Keratinocyte (primary cell): ENCODE results near the gene CACUL1. TPM values are rescaled to one million over a fixed set of nuclear protein-coding genes. Genes with fewer than 3 reads are reported as not detected.

Experiments used
- DNase-seq: peaks from one replicate; pipeline ENCODE4 v3.0.0-alpha.2; 2011; ENCODE audit warnings: low read depth, missing footprints, low spot score
- FAIRE-seq: peaks from 2 replicates; lab custom pipeline; 2011; peaks lifted over from hg19 to GRCh38; lab: Jason Lieb, UNC
- H2AFZ ChIP-seq: 2 replicates; pipeline ENCODE4 v1.6.0; 2012; ENCODE audit warnings: low read length, control low read depth, inconsistent platforms; ENCODE audit not compliant: control insufficient read depth
- H3K27ac ChIP-seq: 2 replicates; pipeline ENCODE4 v1.5.1; 2011; ENCODE audit warnings: low read length; ENCODE audit not compliant: control insufficient read depth, insufficient read depth
- H3K27me3 ChIP-seq: 3 replicates; pipeline ENCODE4 v1.6.0; 2011; ENCODE audit warnings: low read length; ENCODE audit not compliant: control insufficient read depth, insufficient read depth; ENCODE audit errors: extremely low read depth
- H3K36me3 ChIP-seq, 2 experiments: 2 replicates in 1 of 2; 3 replicates in 1 of 2; pipeline ENCODE4 v1.5.1; 2011; ENCODE audit warnings: low read length in 2 of 2, mild to moderate bottlenecking in 1 of 2; ENCODE audit not compliant: control insufficient read depth in 2 of 2, insufficient read depth in 2 of 2; ENCODE audit errors: extremely low read depth in 1 of 2
- H3K4me1 ChIP-seq: 3 replicates; pipeline ENCODE4 v1.5.1; 2011; ENCODE audit warnings: low read length; ENCODE audit not compliant: control insufficient read depth, insufficient read depth; ENCODE audit errors: extremely low read depth
- H3K4me2 ChIP-seq: 3 replicates; pipeline ENCODE4 v1.6.0; 2011; ENCODE audit warnings: low read depth, low read length; ENCODE audit not compliant: control insufficient read depth, insufficient read depth; ENCODE audit errors: extremely low read depth
- H3K4me3 ChIP-seq, 3 experiments: fragments of 200-600 bp in 1 of 3; sonication (generic) in 1 of 3; 2 replicates in 2 of 3; 3 replicates in 1 of 3; pipeline ENCODE4 v1.5.1; 2011 to 2016; ENCODE audit warnings: low read length in 3 of 3, mild to moderate bottlenecking in 3 of 3, control low read depth in 2 of 3, inconsistent platforms in 1 of 3, low read depth in 1 of 3, mixed read lengths in 1 of 3, mixed run types in 1 of 3, moderate library complexity in 1 of 3; ENCODE audit not compliant: control insufficient read depth in 2 of 3, insufficient read depth in 2 of 3; ENCODE audit errors: extremely low read depth in 1 of 3
- H3K79me2 ChIP-seq: 2 replicates; pipeline ENCODE4 v1.6.0; 2012; ENCODE audit warnings: low read length; ENCODE audit not compliant: control insufficient read depth, insufficient read depth
- H3K9ac ChIP-seq: 3 replicates; pipeline ENCODE4 v1.6.0; 2011; ENCODE audit warnings: low read length; ENCODE audit not compliant: control insufficient read depth, insufficient read depth; ENCODE audit errors: extremely low read depth
- H3K9me1 ChIP-seq: 3 replicates; pipeline ENCODE4 v1.6.0; 2011; ENCODE audit warnings: low read length; ENCODE audit not compliant: control insufficient read depth, insufficient read depth; ENCODE audit errors: extremely low read depth
- H3K9me3 ChIP-seq: 2 replicates; pipeline ENCODE4 v1.5.1; 2012; ENCODE audit warnings: low read depth, low read length; ENCODE audit not compliant: control insufficient read depth
- H4K20me1 ChIP-seq: 3 replicates; pipeline ENCODE4 v1.6.0; 2011; ENCODE audit warnings: low read length; ENCODE audit not compliant: control insufficient read depth, insufficient read depth; ENCODE audit errors: extremely low read depth
- EZH2 ChIP-seq: IDR thresholded peaks from one replicate; pipeline ENCODE4 v1.6.1; 2012; ENCODE audit warnings: inconsistent platforms, mild to moderate bottlenecking, low read length, moderate library complexity
- dilution Hi-C: fragments of 300-500 bp; cut with MboI; formaldehyde crosslinking; loops from one replicate; pipeline ENCODE4 v1.7.0; 2020; ENCODE audit warnings: low sequenced_read_pairs; ENCODE audit not compliant: extremely low pct_ligation_motif_present
- polyA plus RNA-seq, 5 experiments: library from polyadenylated mRNA; depleted of rRNA in 3 of 5; stranded (reverse) in 3 of 5; stranded (forward) in 1 of 5; unstranded in 1 of 5; fragments of >200 nt; gene quantifications; 1 replicate in 1 of 5; 2 replicates in 3 of 5; 3 replicates in 1 of 5; pipeline versions ENCODE4 v1.2.1 to v1.2.3, GENCODE V29; 2011 to 2012; ENCODE audit warnings: missing spikeins in 2 of 5, low read depth in 1 of 5, low replicate concordance in 1 of 5
- TF ChIP-seq, protein P1 (sequence below), 3 experiments: IDR thresholded peaks in 1 of 3; conservative IDR thresholded peaks in 1 of 3; optimal IDR thresholded peaks in 1 of 3; 2 replicates in 2 of 3; 3 replicates in 1 of 3; pipeline versions ENCODE3 to v1.5.1; 2011; ENCODE audit warnings: low read length in 3 of 3, mild to moderate bottlenecking in 3 of 3, moderate library complexity in 2 of 3, control low read depth in 1 of 3, inconsistent platforms in 1 of 3; ENCODE audit not compliant: insufficient read depth in 2 of 3; ENCODE audit errors: extremely low read depth in 1 of 3

Gene CACUL1
- polyA plus RNA-seq, 1 donor (not counting 4 experiments of a cell fraction or from before 2014, with no cell fraction given), result 36.5 TPM

DNA sequence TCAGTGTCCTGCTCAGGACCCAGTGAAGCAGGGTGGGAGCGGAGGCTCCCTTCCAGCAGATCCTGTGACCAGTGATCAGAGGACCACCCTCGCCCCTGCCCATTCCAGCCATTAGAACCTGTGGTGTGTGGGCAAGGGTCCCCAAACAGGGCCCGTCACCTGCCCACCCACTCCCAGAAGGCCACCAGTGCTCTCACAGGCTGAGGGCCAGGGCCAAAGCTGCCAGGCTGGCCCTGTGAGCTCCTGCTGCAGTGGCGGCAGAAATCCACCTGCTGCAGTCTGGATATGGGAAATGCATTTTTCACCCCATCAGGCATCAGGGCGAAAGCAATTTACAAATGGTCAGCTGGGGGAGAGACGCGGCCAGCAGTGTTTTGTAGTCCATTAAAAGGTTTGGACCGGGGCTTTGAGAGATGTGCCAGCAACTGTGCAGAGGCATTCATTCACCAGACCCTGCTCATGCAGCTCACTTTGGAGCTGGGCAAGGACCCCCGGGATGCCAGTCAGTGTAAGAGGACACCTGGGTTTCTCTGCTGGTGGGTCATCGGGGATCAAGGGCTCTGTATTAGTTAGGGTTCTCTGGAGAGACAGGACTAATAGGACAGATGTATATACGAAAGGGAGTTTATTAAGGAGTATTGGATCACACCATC is 84.2 kb downstream of the CACUL1 start:
- Histone ChIP-seq H3K79me2 (no peaks in the 10 kb centered on the region), H3K27me3 (no peaks in the 10 kb centered on the region), H2AFZ (no peak overlapping the region), H3K36me3 (peaks cover 3% of the 10 kb centered on the region in 2 experiments), H3K9ac (no peak overlapping the region), H3K4me2 (no peak overlapping the region), H3K4me3 (no peak overlapping the region), H4K20me1 (no peaks in the 10 kb centered on the region), H3K4me1 (no peaks in the 10 kb centered on the region), H3K9me3 (no peaks in the 10 kb centered on the region), H3K27ac (no peak overlapping the region), H3K9me1 (no peaks in the 10 kb centered on the region)
- no peak for FAIRE-seq
- no peak for TF ChIP-seq EZH2
- TF ChIP-seq, protein P1, sequence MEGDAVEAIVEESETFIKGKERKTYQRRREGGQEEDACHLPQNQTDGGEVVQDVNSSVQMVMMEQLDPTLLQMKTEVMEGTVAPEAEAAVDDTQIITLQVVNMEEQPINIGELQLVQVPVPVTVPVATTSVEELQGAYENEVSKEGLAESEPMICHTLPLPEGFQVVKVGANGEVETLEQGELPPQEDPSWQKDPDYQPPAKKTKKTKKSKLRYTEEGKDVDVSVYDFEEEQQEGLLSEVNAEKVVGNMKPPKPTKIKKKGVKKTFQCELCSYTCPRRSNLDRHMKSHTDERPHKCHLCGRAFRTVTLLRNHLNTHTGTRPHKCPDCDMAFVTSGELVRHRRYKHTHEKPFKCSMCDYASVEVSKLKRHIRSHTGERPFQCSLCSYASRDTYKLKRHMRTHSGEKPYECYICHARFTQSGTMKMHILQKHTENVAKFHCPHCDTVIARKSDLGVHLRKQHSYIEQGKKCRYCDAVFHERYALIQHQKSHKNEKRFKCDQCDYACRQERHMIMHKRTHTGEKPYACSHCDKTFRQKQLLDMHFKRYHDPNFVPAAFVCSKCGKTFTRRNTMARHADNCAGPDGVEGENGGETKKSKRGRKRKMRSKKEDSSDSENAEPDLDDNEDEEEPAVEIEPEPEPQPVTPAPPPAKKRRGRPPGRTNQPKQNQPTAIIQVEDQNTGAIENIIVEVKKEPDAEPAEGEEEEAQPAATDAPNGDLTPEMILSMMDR (optimal IDR thresholded peaks at IDR 0.05 in 1 of 3, IDR thresholded peaks at IDR 0.05 in 1 of 3, conservative IDR thresholded peaks at IDR 0.05 in 1 of 3; ENCODE audit: extremely low read depth in 1 of 3, insufficient read depth in 2 of 3, low read length in 3 of 3), result no peak
- dilution Hi-C loops, result no loop called here
- DNase-seq, result no peak

DNA sequence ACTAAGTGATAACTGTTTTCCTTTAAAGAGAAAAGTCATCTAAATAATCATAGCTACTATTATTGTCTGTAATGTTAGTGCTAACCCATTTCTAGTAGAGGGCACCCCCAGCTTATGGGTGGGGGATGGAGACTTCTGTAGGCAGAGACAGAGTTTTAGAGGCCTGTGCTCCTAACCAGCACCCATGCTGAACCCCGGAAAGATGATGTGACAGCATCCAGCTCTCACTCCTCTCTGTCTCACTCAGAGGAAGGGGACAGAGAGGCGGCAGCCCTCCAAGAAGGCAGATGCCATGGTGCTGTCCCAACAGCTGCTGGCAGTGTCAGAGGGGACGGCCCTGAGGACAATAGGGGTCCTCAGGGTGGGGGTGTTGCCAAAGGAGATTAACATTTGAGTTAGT is 84.9 kb downstream of the CACUL1 start:
- no peaks in the 10 kb centered on the region for H3K79me2 ChIP-seq
- DNase-seq (no peak), FAIRE-seq (no peak)
- no peaks in the 10 kb centered on the region for H3K4me1 ChIP-seq
- H3K9me3 ChIP-seq, result no peaks in the 10 kb centered on the region
- no peak for TF ChIP-seq EZH2
- TF ChIP-seq, protein P1 (optimal IDR thresholded peaks at IDR 0.05 in 1 of 3, IDR thresholded peaks at IDR 0.05 in 1 of 3, conservative IDR thresholded peaks at IDR 0.05 in 1 of 3; ENCODE audit: extremely low read depth in 1 of 3, insufficient read depth in 2 of 3, low read length in 3 of 3), result no peak
- no peaks in the 10 kb centered on the region for H3K27me3 ChIP-seq
- H3K4me3 ChIP-seq, result no peak overlapping the region
- H2AFZ ChIP-seq, result no peak overlapping the region
- peaks cover 3% of the 10 kb centered on the region in 2 experiments for H3K36me3 ChIP-seq
- H3K9ac ChIP-seq, result no peak overlapping the region
- no peak overlapping the region for H3K27ac ChIP-seq
- H3K4me2 ChIP-seq, result no peak overlapping the region
- dilution Hi-C loops, result loop anchor here (10.0 kb wide), 1 partner anchor 75 kb away; the partner anchor contains the start of gene PRLHR
- no peaks in the 10 kb centered on the region for H4K20me1 ChIP-seq
- H3K9me1 ChIP-seq, result no peaks in the 10 kb centered on the region
